Activated CD8-positive, alpha-beta memory T cell treated with anti-CD3 and anti-CD28 coated beads for 24 hours (primary cell): ENCODE data around the gene SLFN14.
"Not testable (repeated sequence)": the region's sequence is repeated elsewhere in the genome, so short reads cannot be mapped to it uniquely, and the experiment has no call there.

Source experiments
- DNase-seq: peaks from one replicate; pipeline ENCODE4 v3.0.0-alpha.2; 2020

Gene SLFN14

DNA sequence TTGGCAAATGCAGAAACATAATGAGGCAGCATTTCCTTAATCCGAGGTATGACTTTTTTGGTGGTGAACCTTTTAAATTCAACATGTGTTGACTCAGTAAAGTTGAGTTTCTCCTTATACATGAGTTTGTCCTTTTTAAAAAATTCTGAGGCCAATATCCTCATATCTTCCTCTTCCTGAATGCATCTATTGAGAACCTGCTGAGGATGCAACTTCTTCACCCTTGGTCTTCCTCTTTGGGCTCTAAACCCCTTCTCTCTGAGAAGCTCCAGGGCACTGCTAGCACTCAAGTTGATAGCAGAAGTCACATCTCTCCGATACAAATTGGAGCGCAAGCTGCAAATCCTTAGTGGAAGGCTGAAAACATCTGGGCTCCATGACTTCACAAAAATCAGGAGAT lies 3.3 kb downstream of the SLFN14 start:
- DNase-seq, result no peak

DNA sequence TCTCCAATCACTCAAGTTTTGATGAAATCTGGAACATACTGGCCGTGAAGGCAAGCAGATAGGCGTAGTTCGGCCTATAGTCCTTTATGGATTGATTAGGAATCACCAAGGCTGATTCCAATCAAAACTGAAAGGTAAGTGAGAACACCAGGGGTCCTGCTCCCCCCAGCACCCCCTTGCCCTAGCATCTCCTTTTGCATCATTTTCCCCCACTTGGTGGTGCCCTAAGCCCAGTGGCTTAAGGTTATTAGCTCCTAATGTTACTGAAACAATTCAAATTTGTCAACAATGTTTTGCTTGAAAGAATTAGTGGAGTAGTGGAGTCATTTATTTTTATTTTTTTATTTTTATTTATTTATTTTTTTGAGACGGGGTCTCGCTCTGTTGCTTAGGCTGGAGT lies 4.9 kb downstream of the SLFN14 start:
- no peak for DNase-seq

DNA sequence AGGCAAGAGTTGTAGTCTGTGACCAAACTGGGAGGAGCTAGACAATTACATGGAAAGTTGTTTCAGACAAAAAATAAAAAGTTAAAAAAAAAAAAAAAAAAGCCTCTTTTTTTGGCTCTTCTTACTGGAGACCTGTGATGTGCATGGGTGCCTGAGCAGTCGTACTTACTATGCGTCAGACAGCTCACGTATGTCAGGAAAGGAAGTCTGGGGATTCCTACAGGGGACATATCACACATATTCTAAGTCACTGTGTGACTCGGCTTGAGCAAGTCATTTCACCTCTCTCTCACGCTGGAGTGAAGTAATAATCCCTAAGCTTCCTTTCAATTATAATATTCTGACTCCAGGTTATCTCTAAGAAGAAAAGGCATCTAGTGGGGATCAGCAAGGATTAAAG lies 6.0 kb downstream of the SLFN14 start:
- no peak for DNase-seq

- DNase-seq, result no peak
These were observed 7.3 kb downstream of the SLFN14 start for GRCh38 chr17:35553310-35553709.

- no peak for DNase-seq
These were observed 11.6 kb downstream of the SLFN14 start for GRCh38 chr17:35548978-35549377.

GRCh38 chr17:35548208-35548810 lies 12.3 kb downstream of the SLFN14 start:
- no peak for DNase-seq

GRCh38 chr17:35546487-35546886 lies 14.1 kb downstream of the SLFN14 start:
- DNase-seq, result no peak

- no peak for DNase-seq
These were observed 15.5 kb downstream of the SLFN14 start for GRCh38 chr17:35545150-35545549.

DNA sequence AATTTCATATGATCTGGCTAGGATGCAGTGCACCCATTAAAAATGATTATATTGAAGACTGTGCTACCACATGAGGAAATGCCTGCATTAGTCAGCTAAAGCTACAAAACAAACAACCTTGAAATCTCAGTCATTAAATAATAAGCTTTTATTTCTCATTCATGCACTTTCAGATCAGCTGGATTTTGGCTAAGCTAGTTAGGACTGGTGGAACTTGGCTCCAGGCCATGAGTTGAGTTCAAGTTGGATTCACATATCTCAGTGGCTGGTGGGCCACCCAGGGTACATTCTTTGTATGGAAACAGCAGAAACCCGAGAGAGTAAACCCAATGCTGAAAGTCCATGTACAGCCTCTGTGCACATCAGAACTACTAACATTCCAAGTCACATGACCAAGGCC lies 16.8 kb downstream of the SLFN14 start:
- no peak for DNase-seq

GRCh38 chr17:35542990-35543389 lies 17.6 kb downstream of the SLFN14 start:
- no peak for DNase-seq

- DNase-seq, result no peak
These were observed 19.2 kb downstream of the SLFN14 start for GRCh38 chr17:35541434-35541833.

DNA sequence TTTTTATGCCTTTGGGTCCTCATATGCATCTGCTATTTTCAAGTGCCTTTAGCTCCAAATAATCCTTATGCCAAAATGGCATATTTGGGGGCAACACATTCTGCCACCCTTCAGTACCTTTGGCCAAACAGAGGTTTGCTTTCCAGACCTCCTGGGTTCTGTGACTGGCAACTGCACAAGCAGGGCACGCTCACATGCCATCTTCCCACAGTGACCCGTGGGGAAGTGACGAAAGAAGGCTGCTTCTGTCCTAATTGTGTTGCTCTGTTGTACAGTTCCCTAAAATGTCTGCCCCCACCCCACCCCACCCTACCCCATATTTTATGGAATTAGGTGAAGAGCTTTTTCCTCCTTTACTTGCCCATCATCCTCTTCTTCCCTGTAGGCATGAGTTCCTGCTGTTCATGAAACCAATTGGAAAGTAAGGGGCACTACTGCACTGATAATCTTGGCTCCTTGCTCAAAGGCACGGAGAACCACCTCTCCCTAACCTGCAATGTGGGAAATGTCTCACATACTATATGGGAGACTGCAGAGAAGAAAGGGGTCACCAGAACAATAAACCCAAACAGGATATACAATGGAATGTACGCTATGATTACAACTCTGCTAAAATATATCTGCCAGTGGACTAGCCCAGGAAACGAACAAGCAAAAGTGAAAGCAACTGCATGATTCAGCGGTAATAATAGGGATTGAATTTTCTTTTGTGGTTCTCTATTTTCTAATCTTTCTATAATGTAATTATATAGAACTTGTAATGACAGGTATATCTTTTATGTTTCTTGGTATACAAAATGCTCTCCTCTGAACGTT lies 19.8 kb downstream of the SLFN14 start:
- peak; percentile 74 for DNase-seq

DNA sequence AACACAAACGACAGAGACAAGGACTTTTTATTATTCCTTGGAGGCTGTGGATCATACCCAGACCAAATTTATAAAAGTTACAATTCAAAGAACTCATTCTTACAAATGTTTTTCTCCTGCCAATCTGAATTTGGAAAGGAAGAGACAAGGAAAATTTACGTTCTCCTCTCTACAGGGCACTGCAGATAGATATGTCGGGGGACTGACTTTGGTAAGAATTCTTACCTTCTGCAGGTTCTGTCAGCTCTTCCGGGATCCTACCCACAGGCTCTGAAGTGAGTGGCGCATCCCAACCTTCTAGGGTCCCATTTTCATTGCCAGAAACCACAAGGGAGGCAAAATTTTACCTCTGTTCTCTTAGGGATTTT lies 21.0 kb downstream of the SLFN14 start:
- no peak for DNase-seq

DNA sequence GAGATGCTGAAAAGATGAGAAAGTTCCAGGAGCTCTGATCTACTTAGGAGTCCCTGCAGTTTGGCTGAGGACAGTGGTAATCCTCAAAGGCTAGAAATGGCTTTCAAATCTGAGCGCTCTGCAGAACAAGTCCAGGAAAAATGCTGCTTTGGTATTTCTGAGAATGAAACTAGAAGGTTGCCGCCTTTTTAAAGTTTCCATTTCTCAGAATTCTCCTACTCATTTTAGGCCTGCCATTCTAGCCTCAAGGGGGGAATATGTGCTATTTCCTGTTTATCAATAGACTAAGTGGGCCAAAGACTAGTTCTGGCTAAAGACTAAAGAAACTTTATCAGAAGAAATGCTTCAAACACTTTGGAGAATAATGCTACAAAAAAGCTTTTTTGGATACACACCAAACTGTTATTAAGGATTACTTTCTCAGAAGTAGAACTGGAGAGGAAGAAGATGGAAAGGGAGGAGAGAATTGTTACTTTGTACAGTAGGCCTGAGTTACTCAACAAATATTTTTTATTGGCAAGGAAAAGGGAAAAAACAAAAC lies 22.9 kb downstream of the SLFN14 start, which contains the start of gene SLFN12L:
SLFN12L (minus strand) TSS at position 78 of the 541 bp plus-strand sequence. CDS start 15,314 bp downstream, outside the sequence.
- peak; percentile 63 for DNase-seq

- peak; percentile 69 for DNase-seq
These were observed 23.9 kb downstream of the SLFN14 start for GRCh38 chr17:35536664-35537171.

- not testable (repeated sequence) for DNase-seq
These were observed 25.2 kb downstream of the SLFN14 start for GRCh38 chr17:35535406-35535805.

- no peak for DNase-seq
These were observed 26.0 kb downstream of the SLFN14 start for GRCh38 chr17:35534576-35535093.

DNA sequence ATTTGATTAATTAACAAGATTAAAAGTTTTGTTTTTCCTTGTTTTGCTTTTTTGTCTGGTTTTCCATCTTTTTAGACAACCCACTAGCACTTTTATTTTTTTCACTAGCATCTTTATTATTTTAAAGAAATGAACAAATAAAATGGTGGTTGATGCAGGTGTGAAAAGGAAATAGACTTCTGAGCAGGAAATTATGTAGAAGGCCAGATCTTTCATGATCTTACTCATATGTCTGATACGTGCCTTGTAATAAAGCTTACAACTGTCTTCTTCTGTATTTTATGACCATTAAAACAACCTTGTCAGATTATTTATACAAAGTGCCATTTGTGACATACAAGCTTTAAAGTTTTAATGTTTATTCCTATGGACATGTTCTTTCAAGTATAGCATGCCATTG lies 29.5 kb downstream of the SLFN14 start:
- no peak for DNase-seq

DNA sequence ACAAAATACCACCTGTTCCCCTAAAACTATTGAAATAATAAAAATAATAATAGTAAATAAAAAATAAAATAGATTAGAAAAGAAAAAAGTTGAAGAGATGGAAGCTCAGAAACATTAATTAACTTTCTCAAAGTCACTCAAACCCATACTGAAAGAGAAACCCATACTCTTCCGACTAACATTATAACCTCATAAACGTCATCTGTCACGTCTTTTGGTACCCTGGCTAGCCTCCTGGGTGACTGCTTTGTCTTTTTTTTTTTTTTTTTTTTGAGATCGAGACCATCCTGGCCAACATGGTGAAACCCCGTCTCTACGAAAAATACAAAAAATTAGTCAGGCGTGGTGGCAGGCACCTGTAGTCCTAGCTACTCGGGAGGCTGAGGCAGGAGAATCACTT lies 30.8 kb downstream of the SLFN14 start:
- DNase-seq, result no peak

DNA sequence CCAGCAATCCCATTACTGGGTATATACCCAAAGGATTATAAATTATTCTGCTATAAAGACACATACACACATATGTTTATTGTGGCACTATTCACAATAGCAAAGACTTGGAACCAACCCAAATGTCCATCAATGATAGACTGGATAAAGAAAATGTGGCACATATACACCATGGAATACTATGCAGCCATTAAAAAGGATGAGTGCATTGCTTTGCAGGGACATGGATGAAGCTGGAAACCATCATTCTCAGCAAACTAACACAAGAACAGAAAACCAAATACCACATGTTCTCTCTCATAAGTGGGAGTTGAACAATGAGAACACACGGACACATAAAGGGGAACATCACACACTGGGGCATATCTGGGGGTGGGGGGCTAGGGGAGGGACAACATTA lies 31.3 kb downstream of the SLFN14 start:
- DNase-seq, result not testable (repeated sequence)

DNA sequence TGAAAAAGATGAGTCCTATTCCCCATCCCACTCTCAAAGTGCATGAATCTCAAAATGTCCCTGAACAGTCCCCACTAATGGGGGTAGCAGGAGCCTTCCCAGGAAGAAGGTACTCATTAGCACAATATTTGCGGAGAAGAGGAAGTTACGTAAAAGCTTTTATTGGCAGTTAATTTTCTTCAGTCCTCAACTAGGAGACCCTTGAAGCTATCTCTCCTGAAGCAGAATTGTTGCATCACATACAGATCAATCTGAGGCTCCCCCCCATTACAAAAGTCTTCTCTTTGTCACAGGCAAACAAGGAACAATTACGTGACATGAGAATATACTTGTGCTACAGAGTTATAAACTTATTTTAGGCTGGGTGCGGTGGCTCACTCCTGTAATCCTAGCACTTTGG lies 37.3 kb downstream of the SLFN14 start:
- no peak for DNase-seq

DNA sequence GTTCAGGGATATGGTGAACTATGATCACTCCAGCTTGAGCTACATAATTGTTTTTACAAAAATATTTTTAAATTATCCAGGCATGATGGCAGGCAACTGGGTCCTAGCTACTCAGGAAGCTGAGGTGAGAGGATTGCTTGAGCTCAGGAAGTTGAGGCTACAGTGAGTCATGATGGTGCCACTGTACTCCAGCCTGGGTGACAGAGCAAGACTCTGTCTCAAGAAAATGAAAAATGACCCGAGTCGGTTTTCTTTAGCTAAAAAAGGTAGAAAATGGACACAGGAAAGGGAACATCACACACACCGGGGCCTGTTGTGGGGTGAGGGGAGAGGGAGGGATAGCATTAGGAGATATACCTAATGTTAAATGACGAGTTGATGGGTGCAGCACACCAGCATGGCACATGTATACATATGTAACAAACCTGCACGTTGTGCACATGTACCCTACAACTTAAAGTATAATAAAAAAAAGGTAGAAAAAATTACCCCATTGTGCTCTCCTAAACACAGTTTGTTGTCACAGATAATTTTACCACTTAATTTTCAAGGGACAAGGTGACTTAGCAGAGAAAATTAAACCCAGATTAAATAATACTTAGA lies 38.9 kb downstream of the SLFN14 start:
- peak; percentile 70 for DNase-seq

GRCh38 chr17:35521150-35521549 lies 39.5 kb downstream of the SLFN14 start:
- DNase-seq, result no peak
